AG04450 (cell line): ENCODE results near the gene KIAA0319L. TPM values are rescaled to one million over a fixed set of nuclear protein-coding genes. Genes with fewer than 3 reads are reported as not detected.

ENCODE experiments used
- CTCF ChIA-PET: fragments of 300-600, 350-600 bp; formaldehyde crosslinking; extraction: SDS; loops from one replicate; lab custom pipeline; 2022; ENCODE audit warnings: antibody characterized with exemption, inconsistent platforms; lab: Charles Lee
- POLR2A ChIA-PET: fragments of 350-600 bp; formaldehyde crosslinking; extraction: SDS; loops from one replicate; lab custom pipeline; 2021; ENCODE audit warnings: antibody characterized with exemption, inconsistent platforms; lab: Yijun Ruan, JAX
- DNase-seq: peaks from one replicate; pipeline ENCODE4 v3.0.0-alpha.2; 2011; ENCODE audit warnings: low read depth, low spot score
- H3K27ac ChIP-seq: one replicate; pipeline ENCODE4 v1.5.1; 2012; ENCODE audit warnings: low read depth, low read length, control low read depth
- H3K27me3 ChIP-seq: one replicate; pipeline ENCODE4 v1.6.0; 2012; ENCODE audit warnings: low read length; ENCODE audit not compliant: control insufficient read depth, insufficient read depth
- H3K4me3 ChIP-seq: 2 replicates; pipeline ENCODE4 v1.5.1; 2011; ENCODE audit warnings: mild to moderate bottlenecking, low read depth, low read length, control low read depth
- H3K9me3 ChIP-seq: 2 replicates; pipeline ENCODE4 v1.5.1; 2012; ENCODE audit warnings: low read length; ENCODE audit not compliant: control insufficient read depth, insufficient read depth
- CTCF ChIP-seq: IDR thresholded peaks from 2 replicates; pipeline ENCODE4 v1.5.1; 2011; ENCODE audit warnings: low read depth, low read length, control low read depth, inconsistent platforms
- polyA plus RNA-seq: library from polyadenylated mRNA; depleted of rRNA; stranded (reverse); fragments of >200 nt; gene quantifications from 2 replicates; pipeline ENCODE4 v1.2.3, GENCODE V29; 2011

The KIAA0319L gene
- polyA plus RNA-seq, 1 experiment: 69.5 TPM

DNA sequence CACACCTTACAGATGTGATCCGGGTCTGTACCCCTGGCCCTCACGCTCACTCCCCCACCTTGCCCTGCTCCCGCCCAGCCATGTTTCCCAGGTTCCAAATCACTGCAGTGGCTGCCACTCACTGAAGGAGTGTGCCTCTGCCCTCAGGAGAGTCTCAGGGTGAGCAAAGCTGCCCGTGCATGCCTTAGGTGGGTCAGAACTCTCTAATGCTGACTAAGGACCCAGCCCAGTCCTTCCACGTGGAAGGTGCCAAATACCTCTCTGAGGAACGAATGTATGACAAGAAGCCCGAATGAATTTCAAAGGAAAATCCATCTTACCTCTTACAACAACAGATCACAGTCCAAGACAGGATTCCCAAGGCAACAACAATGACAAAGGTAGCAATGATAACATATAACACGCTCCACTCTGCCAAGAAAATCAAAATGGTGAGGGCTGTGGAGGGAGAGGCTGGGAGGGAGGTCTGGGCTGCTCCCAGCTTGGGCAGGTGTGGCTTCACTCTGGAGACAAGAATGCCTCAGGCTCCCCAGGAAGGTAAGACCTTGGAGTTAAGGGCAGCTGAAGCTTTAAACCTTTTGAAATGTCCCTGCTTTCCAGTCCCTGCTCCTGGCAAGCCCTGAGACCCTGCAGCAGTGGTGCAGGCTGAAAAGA, 115.2 kb downstream of the KIAA0319L start:
- Histone ChIP-seq H3K27ac (no peak overlapping the region), H3K9me3 (no peaks in the 10 kb centered on the region), H3K27me3 (no peaks in the 10 kb centered on the region), H3K4me3 (no peak overlapping the region)
- DNase-seq: no peak
- POLR2A ChIA-PET: no interaction called here
- CTCF ChIA-PET: interaction anchor here (3.6 kb wide), 1 partner anchor 9 kb away, joined by 20 read pairs; no protein-coding TSS in a partner anchor
- no peak for TF ChIP-seq CTCF

DNA sequence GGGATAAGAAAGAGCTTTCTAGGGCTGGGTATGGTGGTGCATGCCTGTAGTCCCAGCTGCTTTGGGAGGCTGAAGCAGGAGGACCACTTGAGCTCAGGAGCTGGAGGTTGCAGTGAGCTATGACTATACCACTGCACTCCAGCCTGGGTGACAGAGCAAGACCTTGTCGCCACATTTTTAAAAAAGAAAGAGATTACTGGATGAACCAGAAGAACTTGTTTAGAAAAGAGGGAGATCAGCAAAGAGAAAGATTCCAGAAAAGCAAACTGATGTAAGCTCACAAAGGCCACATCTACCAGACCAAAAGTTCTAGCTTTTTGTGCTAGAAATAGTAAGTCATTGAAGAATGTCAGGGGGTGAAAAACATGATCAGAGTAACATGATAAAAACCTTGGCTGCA, 117.6 kb downstream of the KIAA0319L start:
- DNase-seq: no peak
- no peak for TF ChIP-seq CTCF
- Histone ChIP-seq H3K27me3 (no peaks in the 10 kb centered on the region), H3K27ac (no peak overlapping the region), H3K9me3 (no peaks in the 10 kb centered on the region), H3K4me3 (no peak overlapping the region)
- ChIA-PET POLR2A (no interaction called here), CTCF (interaction anchor here (3.6 kb wide), 1 partner anchor 12 kb away, joined by 20 read pairs; no protein-coding TSS in a partner anchor)

DNA sequence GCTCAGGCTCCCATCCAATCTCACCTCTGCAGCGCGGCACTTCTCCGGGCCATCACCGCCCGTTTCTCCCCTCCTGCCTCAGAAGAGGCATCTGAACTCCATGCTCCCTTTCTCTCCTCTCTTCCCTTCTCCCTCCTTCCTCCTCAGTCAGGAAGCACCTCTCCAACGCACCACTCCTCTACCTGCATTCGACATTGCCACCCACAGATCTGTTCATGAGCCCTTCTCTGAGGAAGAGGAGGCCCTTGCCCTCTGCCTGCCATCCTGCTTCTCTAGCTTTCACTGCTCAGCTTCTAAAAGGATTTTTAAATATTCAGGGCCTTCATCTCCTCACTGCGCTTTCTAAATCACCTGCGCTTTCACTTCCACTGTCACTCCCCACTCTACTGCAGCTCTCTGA, 120.0 kb downstream of the KIAA0319L start:
- Histone ChIP-seq H3K4me3 (no peak overlapping the region), H3K27ac (no peak overlapping the region), H3K27me3 (no peaks in the 10 kb centered on the region), H3K9me3 (no peaks in the 10 kb centered on the region)
- DNase-seq: no peak
- ChIA-PET POLR2A (no interaction called here), CTCF (interaction anchor here (1.0 kb wide), 1 partner anchor 13 kb away, joined by 4 read pairs; no protein-coding TSS in a partner anchor)
- no peak for TF ChIP-seq CTCF

- no peak for TF ChIP-seq CTCF
- no peaks in the 10 kb centered on the region for H3K27me3 ChIP-seq
- H3K4me3 ChIP-seq: no peak overlapping the region
- DNase-seq: no peak
- no peak overlapping the region for H3K27ac ChIP-seq
- CTCF ChIA-PET: no interaction called here
- H3K9me3 ChIP-seq: no peaks in the 10 kb centered on the region
- POLR2A ChIA-PET: no interaction called here
These were observed 121.1 kb downstream of the KIAA0319L start for GRCh38 chr1:35436078-35436477.

GRCh38 chr1:35434703-35435102, 122.5 kb downstream of the KIAA0319L start:
- no peak overlapping the region for H3K4me3 ChIP-seq
- ChIA-PET CTCF (interaction anchor here (0.8 kb wide), 1 partner anchor 16 kb away, joined by 4 read pairs; no protein-coding TSS in a partner anchor), POLR2A (no interaction called here)
- H3K27me3 ChIP-seq: no peaks in the 10 kb centered on the region
- H3K9me3 ChIP-seq: no peaks in the 10 kb centered on the region
- DNase-seq: no peak
- TF ChIP-seq CTCF: no peak
- no peak overlapping the region for H3K27ac ChIP-seq
